Measurements from ENCODE around the gene ALDH1A1. TPM values are rescaled to one million over a fixed set of nuclear protein-coding genes. Genes with fewer than 3 reads are reported as not detected.

ALDH1A1 gene
- polyA plus RNA-seq, 3 donors, result 28.6 to 117 (median 105) TPM

GRCh38 chr9:72981433-72981832 lies 28.6 kb upstream of the ALDH1A1 start:
- H3K9me3 Mint-ChIP-seq, result no peaks in the 10 kb centered on the region
- Histone ChIP-seq H3K79me2 (ENCODE audit: insufficient read depth, low read length) (no peaks in the 10 kb centered on the region), H3K27me3 (ENCODE audit: control insufficient read depth in 2 of 2, insufficient read depth in 2 of 2, low read length in 2 of 2) (no peaks in the 10 kb centered on the region), H3K4me1 (ENCODE audit: control insufficient read depth in 1 of 2, insufficient read depth in 2 of 2, low read length in 2 of 2) (no peaks in the 10 kb centered on the region), H3K4me3 (replicated peaks in 1 of 3; ENCODE audit: low read depth in 2 of 3, low read length in 3 of 3) (no peak overlapping the region), H2AFZ (ENCODE audit: insufficient read depth, low read depth, low read length, poor library complexity, severe bottlenecking) (no peak overlapping the region), H3K9me3 (replicated peaks in 1 of 2; ENCODE audit: control insufficient read depth in 1 of 2, insufficient read depth in 1 of 2, low read length in 2 of 2) (no peaks in the 10 kb centered on the region), H3K27ac (ENCODE audit: low read depth in 1 of 2, low read length in 2 of 2) (no peak overlapping the region), H3K9ac (ENCODE audit: insufficient read depth, low read length, poor library complexity, severe bottlenecking) (no peak overlapping the region), H3K36me3 (replicated peaks in 1 of 2; ENCODE audit: control insufficient read depth in 1 of 2, insufficient read depth in 2 of 2, low read length in 2 of 2) (no peaks in the 10 kb centered on the region), H4K20me1 (ENCODE audit: insufficient read depth, low read length) (no peaks in the 10 kb centered on the region), H3K4me2 (replicated peaks; ENCODE audit: extremely low read depth, low read length, poor library complexity, severe bottlenecking) (no peak overlapping the region)
- H3K4me3 Mint-ChIP-seq, result no peak overlapping the region
- H3K27me3 Mint-ChIP-seq (ENCODE audit: low read depth in 3 of 3), result peaks cover 0 to 1% (median 0%) of the 10 kb centered on the region in 3 donors
- intact Hi-C loops (cut with micrococcal nuclease), result no loop called here
- DNase-seq, result no peak
- no peaks in the 10 kb centered on the region for H3K36me3 Mint-ChIP-seq
- H3K27ac Mint-ChIP-seq, result peak overlapping the region in 3 of 7 donors; percentile 30 to 48 (median 42)
- no peak for TF ChIP-seq CTCF (IDR thresholded peaks at IDR 0.05)
- H3K4me1 Mint-ChIP-seq, result no peaks in the 10 kb centered on the region
- WGBS (ENCODE audit: insufficient coverage), result 100% methylated on average over 3 of the region's 5 CpGs

DNA sequence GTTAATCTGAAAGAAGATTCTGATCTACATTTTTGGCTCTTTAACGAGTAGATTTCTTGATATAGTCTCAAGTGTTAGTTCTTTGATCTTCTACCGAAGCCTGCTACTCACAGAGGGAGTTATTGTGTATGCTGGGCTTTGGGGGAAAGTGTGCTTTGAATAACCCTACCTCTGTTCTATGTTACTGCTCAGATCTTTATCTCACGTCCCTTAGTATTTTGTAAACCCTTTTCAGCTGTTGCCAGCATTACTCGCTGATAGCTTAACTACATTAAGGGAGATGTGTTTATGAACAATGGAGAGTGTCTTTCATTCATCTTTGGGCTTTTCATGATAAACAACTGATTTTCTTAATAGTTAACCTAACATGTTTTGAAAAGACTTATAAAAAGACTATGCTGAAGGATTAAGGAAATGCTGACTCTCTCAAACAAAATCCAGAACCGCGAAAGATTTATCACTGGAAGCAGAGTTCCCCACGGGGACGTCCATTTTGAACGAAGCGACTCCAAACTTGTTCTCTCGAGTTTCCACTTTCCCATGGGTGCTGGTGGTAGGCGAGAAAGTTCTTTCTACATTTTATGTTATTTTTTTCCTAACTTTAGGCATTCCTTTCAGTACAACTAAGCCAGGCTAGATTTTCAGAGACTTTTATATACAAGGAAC lies 27.9 kb upstream of the ALDH1A1 start:
- Histone ChIP-seq H2AFZ (ENCODE audit: insufficient read depth, low read depth, low read length, poor library complexity, severe bottlenecking) (no peak overlapping the region), H3K27me3 (ENCODE audit: control insufficient read depth in 2 of 2, insufficient read depth in 2 of 2, low read length in 2 of 2) (no peaks in the 10 kb centered on the region), H3K27ac (ENCODE audit: low read depth in 1 of 2, low read length in 2 of 2) (no peak overlapping the region), H3K9me3 (replicated peaks in 1 of 2; ENCODE audit: control insufficient read depth in 1 of 2, insufficient read depth in 1 of 2, low read length in 2 of 2) (no peaks in the 10 kb centered on the region), H3K36me3 (replicated peaks in 1 of 2; ENCODE audit: control insufficient read depth in 1 of 2, insufficient read depth in 2 of 2, low read length in 2 of 2) (no peaks in the 10 kb centered on the region), H3K4me3 (replicated peaks in 1 of 3; ENCODE audit: low read depth in 2 of 3, low read length in 3 of 3) (no peak overlapping the region), H3K79me2 (ENCODE audit: insufficient read depth, low read length) (no peaks in the 10 kb centered on the region), H3K4me1 (ENCODE audit: control insufficient read depth in 1 of 2, insufficient read depth in 2 of 2, low read length in 2 of 2) (no peaks in the 10 kb centered on the region), H4K20me1 (ENCODE audit: insufficient read depth, low read length) (no peaks in the 10 kb centered on the region), H3K9ac (ENCODE audit: insufficient read depth, low read length, poor library complexity, severe bottlenecking) (no peak overlapping the region), H3K4me2 (replicated peaks; ENCODE audit: extremely low read depth, low read length, poor library complexity, severe bottlenecking) (no peak overlapping the region)
- no peak for TF ChIP-seq CTCF (IDR thresholded peaks at IDR 0.05)
- H3K4me1 Mint-ChIP-seq, result no peaks in the 10 kb centered on the region
- WGBS (ENCODE audit: insufficient coverage), result no CpG with 5 or more reads among the region's 12 CpGs
- intact Hi-C loops (cut with micrococcal nuclease), result no loop called here
- H3K27ac Mint-ChIP-seq, result no peak overlapping the region
- no peak for DNase-seq
- H3K27me3 Mint-ChIP-seq (ENCODE audit: low read depth in 3 of 3), result peaks cover 0 to 1% (median 0%) of the 10 kb centered on the region in 3 donors
- H3K36me3 Mint-ChIP-seq, result no peaks in the 10 kb centered on the region
- no peak overlapping the region for H3K4me3 Mint-ChIP-seq
- H3K9me3 Mint-ChIP-seq, result no peaks in the 10 kb centered on the region

Measured in CD14-positive monocyte (primary cell).